Measurements from ENCODE around the gene DICER1.
A peak's percentile ranks its signal among the peaks of the same experiment; 100 is the strongest.
"Not testable (repeated sequence)": the region's sequence is repeated elsewhere in the genome, so short reads cannot be mapped to it uniquely, and the experiment has no call there.

Gene DICER1

DNA sequence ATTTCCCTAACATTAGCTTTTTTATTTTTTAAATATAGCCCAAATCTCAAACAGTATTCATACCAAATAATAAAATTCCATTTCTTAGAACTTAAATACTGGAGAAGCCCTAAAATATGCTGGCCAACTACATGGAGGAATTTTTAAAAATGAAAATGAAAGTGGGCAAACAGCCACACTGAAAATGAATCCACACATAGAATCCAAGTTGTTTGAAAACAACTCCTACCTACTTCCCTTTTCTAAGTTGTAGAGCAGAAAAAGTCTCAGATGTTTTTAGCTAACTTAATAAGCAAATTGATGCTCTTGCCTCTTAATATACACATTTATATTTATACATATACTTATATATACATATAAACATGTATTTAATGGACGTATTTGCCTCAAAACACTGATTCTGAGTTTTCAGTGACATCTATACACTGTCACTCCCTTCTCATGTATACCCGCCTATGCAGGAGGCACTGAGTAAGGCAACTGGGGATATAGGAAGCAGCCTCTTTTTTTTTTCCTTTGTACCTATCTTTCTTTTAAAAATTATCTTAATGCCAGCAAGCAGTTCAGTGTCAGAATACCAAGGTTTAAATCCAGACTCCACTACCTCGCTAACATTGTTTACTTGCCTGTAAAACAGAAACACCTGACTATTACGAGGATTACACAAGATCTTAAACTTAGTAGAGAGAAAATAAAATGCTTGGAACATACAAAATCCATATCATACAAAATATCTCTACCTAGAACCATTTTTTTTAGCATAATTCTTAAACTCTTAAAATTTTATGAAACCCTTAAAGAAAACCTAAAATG, 13.3 kb downstream of the DICER1 start:
- peak overlapping the region in 1 of 2 donors; percentile 35 for H3K4me3 Mint-ChIP-seq
- peaks cover 7 to 13% of the 10 kb centered on the region in 2 donors for H3K9me3 Mint-ChIP-seq
- peak overlapping the region in 1 of 2 donors; percentile 14 for H3K27ac Mint-ChIP-seq
- peaks cover 89% of the 10 kb centered on the region for H3K4me1 Mint-ChIP-seq
- DNase-seq (no peak), ATAC-seq (no peak)
- H3K27me3 Mint-ChIP-seq, result no peaks in the 10 kb centered on the region

DNA sequence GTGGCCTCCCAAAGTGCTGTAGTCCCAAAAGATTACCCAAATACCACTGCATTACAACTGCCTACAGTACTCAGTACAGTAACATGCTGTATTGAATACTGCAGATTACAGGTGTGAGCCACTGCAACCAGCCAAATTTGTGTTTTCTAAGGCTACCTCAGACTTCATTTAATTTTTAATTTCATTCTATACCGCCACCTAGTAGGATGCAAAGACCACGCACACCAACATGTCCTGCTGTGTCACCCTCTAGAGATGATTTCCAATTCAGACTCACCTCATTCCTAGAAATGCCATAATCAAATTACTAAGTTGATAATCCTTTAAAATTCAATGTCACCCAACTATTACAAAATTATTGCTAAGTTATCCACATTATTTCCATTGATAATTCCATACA, 15.1 kb downstream of the DICER1 start:
- Mint-ChIP-seq H3K27me3 (no peaks in the 10 kb centered on the region), H3K9me3 (peaks cover 4 to 13% of the 10 kb centered on the region in 2 donors), H3K27ac (no peak overlapping the region), H3K4me3 (no peak overlapping the region), H3K4me1 (peaks cover 88% of the 10 kb centered on the region)
- ATAC-seq (no peak), DNase-seq (no peak)

DNA sequence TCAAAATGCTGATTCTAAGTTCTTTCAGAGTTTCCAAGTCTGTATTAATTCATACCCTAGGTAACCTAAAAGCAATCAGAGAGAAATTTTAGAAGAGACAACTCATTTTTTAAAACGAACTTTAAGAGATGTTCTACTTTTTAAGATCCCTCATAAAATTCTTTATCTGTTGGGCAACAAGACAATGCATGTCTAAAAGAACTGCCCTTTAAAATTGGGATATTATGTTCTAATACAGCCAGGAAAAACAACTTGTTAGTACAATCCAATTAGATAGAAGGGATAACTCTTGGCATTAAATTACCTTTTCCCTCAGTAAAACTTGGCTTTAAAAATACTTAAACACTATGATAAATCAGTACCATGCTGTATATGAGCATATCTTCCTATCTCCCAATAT, 15.6 kb downstream of the DICER1 start:
- Mint-ChIP-seq H3K27me3 (no peaks in the 10 kb centered on the region), H3K4me3 (no peak overlapping the region), H3K4me1 (peaks cover 88% of the 10 kb centered on the region), H3K9me3 (peaks cover 7 to 10% of the 10 kb centered on the region in 2 donors), H3K27ac (no peak overlapping the region)
- ATAC-seq (no peak), DNase-seq (no peak)

GRCh38 chr14:95140060-95140858, 17.1 kb downstream of the DICER1 start:
- no peaks in the 10 kb centered on the region for H3K27me3 Mint-ChIP-seq
- DNase-seq, result no peak
- peaks cover 5 to 7% of the 10 kb centered on the region in 2 donors for H3K9me3 Mint-ChIP-seq
- no peak overlapping the region for H3K4me3 Mint-ChIP-seq
- H3K27ac Mint-ChIP-seq, result no peak overlapping the region
- peak; percentile 46 for ATAC-seq
- peaks cover 86% of the 10 kb centered on the region for H3K4me1 Mint-ChIP-seq

DNA sequence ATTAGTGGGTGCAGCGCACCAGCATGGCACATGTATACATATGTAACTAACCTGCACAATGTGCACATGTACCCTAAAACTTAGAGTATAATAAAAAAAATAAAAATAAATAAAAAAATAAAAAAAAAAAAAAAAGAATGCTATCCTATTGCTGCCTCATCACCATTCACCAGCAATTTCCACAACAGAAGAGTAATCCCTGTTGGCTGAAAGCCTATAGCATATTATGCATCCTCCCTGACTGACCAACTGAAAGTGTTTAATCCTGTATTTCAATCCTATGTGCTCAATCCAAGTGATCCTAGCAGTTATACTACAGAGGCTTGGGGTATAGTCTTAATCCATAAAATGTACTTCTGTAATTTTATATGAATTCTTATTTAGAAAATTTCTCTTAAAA, 18.5 kb downstream of the DICER1 start:
- no peak overlapping the region for H3K4me3 Mint-ChIP-seq
- DNase-seq (no peak), ATAC-seq (no peak)
- peaks cover 84% of the 10 kb centered on the region for H3K4me1 Mint-ChIP-seq
- H3K27me3 Mint-ChIP-seq, result no peaks in the 10 kb centered on the region
- peaks cover 0 to 5% of the 10 kb centered on the region in 2 donors for H3K9me3 Mint-ChIP-seq
- H3K27ac Mint-ChIP-seq, result no peak overlapping the region

GRCh38 chr14:95138455-95138854, 18.9 kb downstream of the DICER1 start:
- not testable (repeated sequence) for ATAC-seq, DNase-seq, H3K4me3 Mint-ChIP-seq, H3K27me3 Mint-ChIP-seq, H3K9me3 Mint-ChIP-seq, H3K27ac Mint-ChIP-seq
- peaks cover 81% of the 10 kb centered on the region for H3K4me1 Mint-ChIP-seq

DNA sequence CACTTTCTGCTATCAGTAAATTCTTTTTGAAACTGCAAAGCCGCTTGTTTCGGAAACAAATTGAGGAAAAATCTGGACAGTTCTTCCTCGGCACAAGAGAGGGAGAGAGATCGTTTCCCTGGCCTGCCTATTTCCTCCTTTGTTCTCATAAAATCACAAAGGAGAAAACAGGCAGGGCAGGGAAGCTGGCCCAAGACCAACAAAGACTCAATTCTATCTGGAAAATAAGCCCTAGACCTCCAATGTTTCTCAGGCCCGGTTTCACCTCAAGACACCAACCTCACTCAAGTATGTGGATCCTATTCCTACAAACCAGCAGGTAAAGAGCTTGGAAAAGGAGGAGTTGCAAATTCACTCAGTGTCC, 19.5 kb downstream of the DICER1 start:
- no peaks in the 10 kb centered on the region for H3K27me3 Mint-ChIP-seq
- H3K4me3 Mint-ChIP-seq, result no peak overlapping the region
- H3K4me1 Mint-ChIP-seq, result peaks cover 74% of the 10 kb centered on the region
- peaks cover 0 to 5% of the 10 kb centered on the region in 2 donors for H3K9me3 Mint-ChIP-seq
- ATAC-seq (no peak), DNase-seq (no peak)
- peak overlapping the region in 1 of 2 donors; percentile 27 for H3K27ac Mint-ChIP-seq

- Mint-ChIP-seq H3K27me3 (no peaks in the 10 kb centered on the region), H3K27ac (peak overlapping the region; percentile 72 to 82), H3K9me3 (peaks cover 0 to 5% of the 10 kb centered on the region in 2 donors), H3K4me1 (peaks cover 70% of the 10 kb centered on the region), H3K4me3 (no peak overlapping the region)
- DNase-seq (no peak), ATAC-seq (no peak)
Measured at GRCh38 chr14:95137164-95137803, 20.0 kb downstream of the DICER1 start.

GRCh38 chr14:95136631-95137030, 20.7 kb downstream of the DICER1 start:
- H3K9me3 Mint-ChIP-seq, result peaks cover 0 to 5% of the 10 kb centered on the region in 2 donors
- DNase-seq (no peak), ATAC-seq (no peak)
- H3K4me3 Mint-ChIP-seq, result no peak overlapping the region
- peaks cover 64% of the 10 kb centered on the region for H3K4me1 Mint-ChIP-seq
- no peak overlapping the region for H3K27ac Mint-ChIP-seq
- no peaks in the 10 kb centered on the region for H3K27me3 Mint-ChIP-seq

GRCh38 chr14:95134304-95134933, 22.9 kb downstream of the DICER1 start:
- Mint-ChIP-seq H3K9me3 (peaks cover 0 to 5% of the 10 kb centered on the region in 2 donors), H3K27ac (peak overlapping the region; percentile 63 to 74), H3K27me3 (no peaks in the 10 kb centered on the region), H3K4me3 (peak overlapping the region in 1 of 2 donors; percentile 26), H3K4me1 (peaks cover 47% of the 10 kb centered on the region)
- ATAC-seq (peak; percentile 48), DNase-seq (no peak)

DNA sequence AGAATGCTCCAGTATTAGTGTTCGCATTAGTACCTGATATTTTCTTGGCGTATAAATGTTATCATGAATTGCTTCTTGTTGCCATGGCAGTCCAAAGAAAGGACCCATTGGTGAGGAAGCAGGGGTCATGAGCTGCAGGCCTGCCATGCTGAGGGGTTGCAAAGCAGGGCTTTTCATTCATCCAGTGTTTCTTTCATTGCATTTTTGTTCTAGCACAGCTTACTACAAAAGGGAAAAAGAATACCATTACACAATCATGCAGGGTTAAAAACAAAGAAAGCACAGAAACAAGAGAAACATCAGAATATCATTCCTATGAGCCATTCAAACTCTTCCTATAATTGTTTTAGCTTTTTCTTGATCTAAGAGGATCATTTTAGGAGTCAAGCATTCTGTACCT, 24.0 kb downstream of the DICER1 start:
- Mint-ChIP-seq H3K27ac (no peak overlapping the region), H3K9me3 (peaks cover 0 to 5% of the 10 kb centered on the region in 2 donors), H3K4me1 (peaks cover 48% of the 10 kb centered on the region), H3K4me3 (no peak overlapping the region), H3K27me3 (no peaks in the 10 kb centered on the region)
- ATAC-seq (no peak), DNase-seq (no peak)

DNA sequence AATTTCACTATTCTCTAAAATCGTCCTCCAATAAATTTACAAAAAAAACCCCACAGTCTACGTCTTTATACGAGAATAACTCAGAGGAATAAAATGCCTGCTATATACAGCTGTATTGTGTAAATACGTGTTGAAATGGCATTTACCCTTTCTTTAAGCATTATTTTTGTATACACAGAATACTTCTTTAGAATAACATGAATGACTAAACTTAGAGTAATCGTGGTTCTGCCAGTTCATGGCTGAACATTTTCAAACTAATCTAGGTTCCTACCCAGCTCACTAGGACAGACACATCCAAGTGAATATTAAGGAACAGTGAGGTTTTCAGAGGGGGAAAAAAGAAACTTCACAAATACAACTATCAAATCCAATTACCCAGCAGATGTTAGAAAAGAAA, 24.6 kb downstream of the DICER1 start:
- no peak overlapping the region for H3K27ac Mint-ChIP-seq
- H3K4me3 Mint-ChIP-seq, result no peak overlapping the region
- peaks cover 0 to 5% of the 10 kb centered on the region in 2 donors for H3K9me3 Mint-ChIP-seq

DNA sequence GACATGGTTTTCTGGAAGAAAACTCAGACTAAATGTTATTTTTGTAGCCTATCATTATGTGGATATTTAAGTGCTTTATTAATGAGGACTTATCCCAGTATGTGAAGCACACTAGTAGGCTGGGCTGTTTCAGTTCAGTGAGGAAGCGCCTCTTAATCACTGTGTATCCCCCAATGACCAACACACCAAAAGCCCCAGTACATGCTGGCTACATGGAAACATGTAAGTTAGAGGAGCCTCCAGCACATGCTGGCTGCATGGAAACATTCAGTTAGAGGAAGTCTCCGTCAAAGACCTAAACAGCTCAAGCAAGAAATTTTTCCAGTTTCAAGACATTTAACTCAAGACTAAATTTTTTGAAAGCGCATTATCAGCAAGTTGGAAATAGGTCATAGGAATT, 26.8 kb downstream of the DICER1 start:
- Mint-ChIP-seq H3K4me3 (no peak overlapping the region), H3K4me1 (peaks cover 27% of the 10 kb centered on the region), H3K27ac (no peak overlapping the region), H3K27me3 (no peaks in the 10 kb centered on the region), H3K9me3 (no peaks in the 10 kb centered on the region)
- DNase-seq, result no peak
- no peak for ATAC-seq

More for the DNA sequence above, 24.6 kb downstream of the DICER1 start:
- peaks cover 46% of the 10 kb centered on the region for H3K4me1 Mint-ChIP-seq
- H3K27me3 Mint-ChIP-seq, result no peaks in the 10 kb centered on the region
- ATAC-seq (no peak), DNase-seq (no peak)

DNA sequence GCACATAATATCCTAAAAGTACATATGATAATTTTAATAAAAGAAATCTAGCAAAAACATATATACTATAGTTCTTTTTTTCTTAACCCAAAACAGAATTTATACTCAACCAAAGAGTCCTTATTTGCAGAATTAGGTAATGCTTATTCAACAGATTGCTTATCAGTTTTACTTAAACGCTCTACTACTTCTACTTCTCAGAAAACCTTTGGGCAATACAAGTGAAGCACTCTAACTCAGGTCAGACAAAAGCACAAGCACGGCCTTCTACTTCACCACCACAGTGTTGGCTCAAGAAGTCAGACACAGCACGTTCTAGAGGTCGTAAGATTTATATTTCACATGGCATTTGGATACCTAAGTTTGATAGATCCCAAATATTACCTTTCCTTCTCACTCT, 29.2 kb downstream of the DICER1 start:
- no peaks in the 10 kb centered on the region for H3K27me3 Mint-ChIP-seq
- peaks cover 16% of the 10 kb centered on the region for H3K4me1 Mint-ChIP-seq
- no peak overlapping the region for H3K27ac Mint-ChIP-seq
- H3K4me3 Mint-ChIP-seq, result no peak overlapping the region
- no peak for DNase-seq
- no peak for ATAC-seq
- no peaks in the 10 kb centered on the region for H3K9me3 Mint-ChIP-seq

GRCh38 chr14:95127531-95127911, 29.8 kb downstream of the DICER1 start:
- Mint-ChIP-seq H3K4me1 (peaks cover 16% of the 10 kb centered on the region), H3K27ac (no peak overlapping the region), H3K4me3 (no peak overlapping the region), H3K27me3 (no peaks in the 10 kb centered on the region), H3K9me3 (no peaks in the 10 kb centered on the region)
- no peak for ATAC-seq
- no peak for DNase-seq
